HG03571 (cell line): ENCODE measurements around the gene MAG.

Experiments
- ATAC-seq: cut with Tn5 transposase; IDR thresholded peaks from one replicate; pipeline ENCODE4 v1.9.1; 2021; ENCODE audit not compliant: unreplicated experiment

MAG gene, protein sequence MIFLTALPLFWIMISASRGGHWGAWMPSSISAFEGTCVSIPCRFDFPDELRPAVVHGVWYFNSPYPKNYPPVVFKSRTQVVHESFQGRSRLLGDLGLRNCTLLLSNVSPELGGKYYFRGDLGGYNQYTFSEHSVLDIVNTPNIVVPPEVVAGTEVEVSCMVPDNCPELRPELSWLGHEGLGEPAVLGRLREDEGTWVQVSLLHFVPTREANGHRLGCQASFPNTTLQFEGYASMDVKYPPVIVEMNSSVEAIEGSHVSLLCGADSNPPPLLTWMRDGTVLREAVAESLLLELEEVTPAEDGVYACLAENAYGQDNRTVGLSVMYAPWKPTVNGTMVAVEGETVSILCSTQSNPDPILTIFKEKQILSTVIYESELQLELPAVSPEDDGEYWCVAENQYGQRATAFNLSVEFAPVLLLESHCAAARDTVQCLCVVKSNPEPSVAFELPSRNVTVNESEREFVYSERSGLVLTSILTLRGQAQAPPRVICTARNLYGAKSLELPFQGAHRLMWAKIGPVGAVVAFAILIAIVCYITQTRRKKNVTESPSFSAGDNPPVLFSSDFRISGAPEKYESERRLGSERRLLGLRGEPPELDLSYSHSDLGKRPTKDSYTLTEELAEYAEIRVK

GRCh38 chr19:35291916-35292315, at the start of gene MAG:
TSS of gene MAG (plus strand) at chr19:35292161. CDS start at chr19:35295409, 3,248 bp downstream.
- no peak for ATAC-seq

GRCh38 chr19:35246466-35247092, 45.4 kb upstream of the MAG start:
- ATAC-seq, result no peak

GRCh38 chr19:35247526-35248309, 44.2 kb upstream of the MAG start:
- no peak for ATAC-seq

DNA sequence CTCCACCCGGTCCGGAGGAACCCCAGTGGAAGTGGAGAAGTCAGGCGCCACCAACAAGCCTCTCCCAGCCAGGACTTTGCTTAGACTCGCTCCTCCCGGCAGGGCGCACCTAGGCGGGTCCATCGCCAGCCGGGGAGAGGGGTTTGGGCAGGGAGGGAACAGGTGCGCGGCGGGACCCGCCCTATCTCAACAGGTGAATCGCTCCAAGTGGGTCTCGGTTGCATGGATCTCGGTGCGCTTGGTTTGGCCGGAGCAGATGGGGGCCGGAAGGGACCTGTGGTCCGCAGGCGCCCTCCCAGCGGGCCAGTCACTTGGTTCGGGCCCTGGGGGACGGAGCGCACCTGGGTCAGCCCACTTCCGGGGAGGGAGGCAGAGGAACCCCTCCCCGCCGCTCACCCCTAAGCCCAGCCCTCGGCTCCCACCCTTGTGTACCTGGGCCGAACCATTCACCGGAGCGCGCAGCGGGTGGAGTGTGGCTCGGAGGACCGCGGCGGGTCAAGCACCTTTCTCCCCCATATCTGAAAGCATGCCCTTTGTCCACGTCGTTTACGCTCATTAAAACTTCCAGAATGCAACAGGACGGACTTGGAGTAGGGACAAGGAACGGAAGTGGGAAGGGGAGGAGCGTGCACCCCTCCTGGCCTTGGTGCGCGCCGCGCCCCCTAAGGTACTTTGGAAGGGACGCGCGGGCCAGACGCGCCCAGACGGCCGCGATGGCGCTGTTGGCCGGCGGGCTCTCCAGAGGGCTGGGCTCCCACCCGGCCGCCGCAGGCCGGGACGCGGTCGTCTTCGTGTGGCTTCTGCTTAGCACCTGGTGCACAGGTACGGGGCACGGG, 43.4 kb upstream of the MAG start, which contains the start of gene LSR:
Gene LSR (plus strand): TSS at position 693 of the 836 bp plus-strand sequence. CDS start 21 bp downstream, at position 714.
- peak; percentile 76 for ATAC-seq

GRCh38 chr19:35249146-35249847, 42.7 kb upstream of the MAG start:
- ATAC-seq, result no peak

DNA sequence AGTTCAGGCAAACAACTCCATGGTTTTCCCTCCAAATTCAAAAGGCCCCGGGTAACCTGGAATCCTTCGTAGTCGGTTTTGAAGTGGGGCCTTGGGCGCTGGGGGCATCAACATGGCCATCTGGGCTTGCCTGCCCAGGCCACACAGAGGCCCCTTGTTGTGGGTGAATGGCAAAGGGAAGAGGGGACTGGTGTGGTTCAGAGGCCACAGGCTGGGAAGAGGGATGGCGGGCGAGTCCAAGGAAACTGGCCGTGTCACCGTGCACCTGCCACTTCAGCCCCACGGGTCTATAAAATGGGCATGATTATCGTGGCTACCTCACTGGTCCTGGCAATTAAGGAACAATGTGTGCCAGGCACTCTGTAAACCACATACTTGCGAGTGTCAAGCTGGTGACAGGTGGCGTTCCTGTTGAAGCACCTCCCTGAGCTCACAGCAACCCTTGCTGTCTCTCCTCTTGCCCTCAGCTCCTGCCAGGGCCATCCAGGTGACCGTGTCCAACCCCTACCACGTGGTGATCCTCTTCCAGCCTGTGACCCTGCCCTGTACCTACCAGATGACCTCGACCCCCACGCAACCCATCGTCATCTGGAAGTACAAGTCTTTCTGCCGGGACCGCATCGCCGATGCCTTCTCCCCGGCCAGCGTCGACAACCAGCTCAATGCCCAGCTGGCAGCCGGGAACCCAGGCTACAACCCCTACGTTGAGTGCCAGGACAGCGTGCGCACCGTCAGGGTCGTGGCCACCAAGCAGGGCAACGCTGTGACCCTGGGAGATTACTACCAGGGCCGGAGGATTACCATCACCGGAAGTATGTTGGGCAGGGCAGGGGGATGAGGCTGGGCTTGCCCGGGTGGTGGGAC, 41.9 kb upstream of the MAG start:
- ATAC-seq, result no peak

- ATAC-seq, result no peak
Measured at GRCh38 chr19:35251456-35251855, 40.5 kb upstream of the MAG start.

DNA sequence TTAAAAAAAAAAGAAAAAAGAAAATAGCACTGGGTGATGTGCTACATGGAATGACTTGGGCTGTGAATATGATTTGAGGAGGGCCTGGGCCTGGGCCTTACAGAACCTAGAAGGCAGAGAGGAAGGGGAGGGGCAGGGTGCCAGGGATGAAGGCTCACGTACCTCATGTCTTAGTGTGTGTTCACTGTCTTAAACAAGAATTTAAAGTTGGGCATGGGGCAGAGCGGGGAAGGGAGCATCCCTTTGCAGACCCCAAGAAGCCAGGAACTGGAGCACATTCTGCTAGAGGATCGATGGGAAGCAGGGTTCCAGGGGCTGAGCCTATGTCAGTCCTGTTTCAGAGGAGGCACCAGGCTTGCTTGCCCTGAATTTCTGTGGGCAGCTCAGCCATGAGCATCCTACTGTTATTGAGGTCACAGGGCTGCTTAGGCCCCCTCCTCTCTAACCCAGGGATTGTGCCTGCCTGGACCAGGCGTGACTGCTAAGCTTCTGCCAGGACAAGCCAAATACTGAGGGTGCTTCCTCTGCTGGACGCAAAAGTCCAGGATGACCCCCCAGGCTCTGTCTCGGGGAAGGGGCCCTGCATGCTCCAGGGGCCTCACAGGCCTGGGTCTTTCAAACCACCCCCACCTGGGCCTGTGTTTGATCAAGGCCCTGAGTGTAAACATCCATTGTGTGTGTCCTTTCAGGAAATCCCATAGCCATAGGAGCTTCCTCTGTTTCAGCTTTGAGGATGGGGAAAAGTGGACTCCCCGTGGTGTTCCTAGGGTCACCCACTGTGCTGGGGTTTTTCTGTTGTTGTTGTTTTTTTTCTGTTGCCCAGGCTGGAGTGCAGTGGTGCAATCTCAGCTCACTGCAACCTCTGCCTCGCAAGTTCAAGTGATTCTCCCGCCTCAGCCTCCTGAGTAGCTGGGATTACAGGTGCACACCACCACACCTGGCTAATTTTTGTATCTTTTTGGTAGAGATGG, 38.4 kb upstream of the MAG start:
- no peak for ATAC-seq

DNA sequence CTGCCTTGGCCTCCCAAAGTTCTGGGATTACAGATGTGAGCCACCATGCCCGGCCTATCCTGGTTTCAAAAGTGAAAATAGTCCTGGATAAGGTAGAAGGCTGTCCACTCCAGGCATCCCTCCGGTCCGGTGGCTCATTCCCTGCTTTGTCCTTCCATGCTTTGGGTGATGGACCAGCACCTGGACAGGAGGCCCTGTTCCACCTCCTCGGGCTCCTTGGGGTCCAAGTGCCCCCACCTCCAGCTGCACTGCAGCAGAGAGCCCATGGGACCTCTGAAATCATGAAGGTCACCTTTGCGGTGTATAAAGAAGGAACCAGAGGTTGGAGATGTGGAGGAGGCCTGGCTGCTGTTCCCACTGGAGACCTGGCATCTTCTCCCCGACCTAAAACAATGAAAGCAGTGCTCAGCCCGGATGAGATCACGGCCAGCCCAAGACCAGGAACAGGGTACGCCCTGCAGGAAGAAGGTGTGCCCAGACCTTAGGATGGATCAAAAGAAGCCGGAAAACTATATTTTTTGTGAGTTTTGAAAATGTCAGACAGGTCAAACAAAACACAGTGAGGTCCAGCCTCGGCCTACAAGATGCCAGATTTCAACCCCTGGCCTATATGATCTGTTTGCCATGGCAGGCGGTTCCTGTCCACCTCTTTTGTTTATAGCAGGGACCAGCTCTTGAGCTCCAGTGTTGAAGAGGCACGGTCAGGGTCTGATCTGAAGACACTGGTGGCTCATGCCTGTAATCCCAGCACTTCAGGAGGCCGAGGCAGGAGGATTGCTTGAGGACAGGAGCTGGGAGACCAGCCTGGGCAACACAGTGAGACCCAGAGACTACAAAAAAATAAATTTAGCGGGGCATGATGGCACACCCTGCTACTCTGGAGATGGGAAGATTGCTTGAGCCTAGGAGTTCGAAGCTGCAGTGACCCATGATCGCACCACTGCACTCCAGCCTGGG, 37.3 kb upstream of the MAG start:
- ATAC-seq, result no peak

GRCh38 chr19:35256566-35256965, 35.4 kb upstream of the MAG start:
- ATAC-seq, result no peak

DNA sequence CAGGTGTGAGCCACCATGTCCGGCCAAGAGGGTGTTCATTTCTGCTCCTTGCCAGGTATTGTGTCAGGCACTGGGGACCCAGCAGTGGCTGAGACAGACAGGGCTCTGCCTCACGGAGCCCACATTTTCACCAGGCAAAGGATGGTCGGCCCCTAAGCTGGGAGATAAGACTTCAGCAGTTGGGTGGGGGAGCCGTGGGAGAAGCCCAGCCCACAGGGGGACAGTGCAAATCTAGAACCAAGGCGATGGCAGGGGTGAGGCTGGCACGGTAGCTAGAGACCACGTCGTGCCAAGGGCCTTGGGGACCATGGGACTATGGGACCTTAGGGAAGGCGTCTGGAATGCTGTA, 34.9 kb upstream of the MAG start:
- no peak for ATAC-seq

- no peak for ATAC-seq
Measured at GRCh38 chr19:35260694-35261304, 31.2 kb upstream of the MAG start.

DNA sequence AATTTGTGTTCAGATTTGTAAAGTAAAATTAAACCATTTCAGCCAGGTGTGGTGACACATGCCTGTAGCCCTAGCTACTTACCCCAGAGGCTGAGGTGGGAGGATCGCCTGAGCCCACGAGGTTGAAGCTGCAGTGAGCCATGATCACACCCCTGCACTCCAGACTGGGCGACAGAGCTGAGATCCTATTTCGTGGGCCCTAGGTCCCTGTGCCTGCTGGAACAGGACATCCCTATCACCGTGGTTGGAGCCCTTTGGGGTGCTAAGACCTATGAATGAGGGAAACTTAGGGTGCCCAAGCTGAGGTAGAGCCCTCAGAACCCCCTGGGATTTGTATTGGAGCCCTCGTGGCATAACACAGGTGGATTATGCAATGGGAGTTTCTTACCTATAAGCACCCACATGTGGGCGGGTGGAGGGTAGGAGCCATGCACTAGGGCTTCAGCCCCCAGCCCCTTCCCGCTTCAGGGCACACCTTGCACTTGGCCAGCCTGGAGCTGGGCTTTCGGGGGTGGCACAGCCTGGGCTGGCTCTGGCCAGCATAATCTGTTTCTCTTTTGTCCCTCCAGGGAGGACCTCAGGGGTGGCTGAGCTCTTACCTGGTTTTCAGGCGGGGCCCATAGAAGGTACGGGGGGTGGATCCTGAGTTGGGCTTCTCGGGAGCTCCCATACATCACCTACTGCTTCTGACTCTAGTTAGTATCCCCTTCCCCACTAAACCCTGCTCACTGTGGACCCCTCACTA, 30.4 kb upstream of the MAG start:
- no peak for ATAC-seq

- no peak for ATAC-seq
Measured at GRCh38 chr19:35262101-35262761, 29.7 kb upstream of the MAG start.
